Liver (tissue), 9 donors: ENCODE results near the gene PKHD1. TPM values are rescaled to one million over a fixed set of nuclear protein-coding genes. Genes with fewer than 3 reads are reported as not detected.

Experiments used
- DNase-seq: peaks from one replicate; pipeline ENCODE4 v3.0.0-alpha.2; 2017; ENCODE audit warnings: low spot score
- H3K27ac ChIP-seq, 2 donors: one replicate each; pipeline ENCODE4 v1.7.0; 2013; ENCODE audit warnings: inconsistent platforms in 2 of 2, low read length in 2 of 2, control low read depth in 1 of 2, low read depth in 1 of 2, mild to moderate bottlenecking in 1 of 2
- H3K27me3 ChIP-seq, 4 donors: one replicate each; pipeline versions ENCODE4 v1.6.1 to v1.7.0; 2013; ENCODE audit warnings: low read length in 3 of 4, inconsistent platforms in 1 of 4, mild to moderate bottlenecking in 1 of 4, moderate library complexity in 1 of 4; ENCODE audit not compliant: control insufficient read depth in 4 of 4, insufficient read depth in 4 of 4
- H3K36me3 ChIP-seq, 4 donors: one replicate each; pipeline versions ENCODE4 v1.6.1 to v1.7.0; 2013; ENCODE audit warnings: low read length in 3 of 4, mild to moderate bottlenecking in 3 of 4, low read depth in 1 of 4, moderate library complexity in 1 of 4; ENCODE audit not compliant: control insufficient read depth in 4 of 4, insufficient read depth in 3 of 4
- H3K4me1 ChIP-seq, 4 donors: one replicate each; pipeline versions ENCODE4 v1.6.1 to v1.7.0; 2013; ENCODE audit warnings: low read length in 3 of 4, mild to moderate bottlenecking in 3 of 4, moderate library complexity in 1 of 4; ENCODE audit not compliant: control insufficient read depth in 4 of 4, insufficient read depth in 4 of 4
- H3K4me3 ChIP-seq, 3 donors: one replicate each; pipeline versions ENCODE4 v1.6.1 to v1.7.0; 2013; ENCODE audit warnings: low read length in 3 of 3, control low read depth in 1 of 3, low read depth in 1 of 3, mild to moderate bottlenecking in 1 of 3
- H3K9ac ChIP-seq, 2 donors: one replicate each; pipeline ENCODE4 v1.7.0; 2013; ENCODE audit warnings: low read length in 2 of 2, mild to moderate bottlenecking in 2 of 2, moderate library complexity in 2 of 2, control low read depth in 1 of 2, low read depth in 1 of 2
- H3K9me3 ChIP-seq, 4 donors: one replicate each; pipeline versions ENCODE4 v1.6.1 to v1.7.0; 2013; ENCODE audit warnings: low read length in 3 of 4; ENCODE audit not compliant: control insufficient read depth in 4 of 4
- ATF3 ChIP-seq: IDR thresholded peaks from 2 replicates; pipeline ENCODE4 v1.6.1; 2016; ENCODE audit warnings: antibody characterized with exemption
- CTCF ChIP-seq: fragments of 150-350 bp; IDR thresholded peaks from 2 replicates; pipeline ENCODE4 v1.5.1; 2017; ENCODE audit warnings: improper control_type of control experiment, low read depth, low read length; ENCODE audit not compliant: missing input control
- EGR1 ChIP-seq, 2 donors: IDR thresholded peaks; 2 replicates each; pipeline ENCODE4 v1.6.1; 2016 to 2018; ENCODE audit warnings: antibody characterized with exemption in 2 of 2, low read depth in 2 of 2
- FOXA1 ChIP-seq: IDR thresholded peaks from 2 replicates; pipeline ENCODE4 v1.6.1; 2016; ENCODE audit warnings: antibody characterized with exemption
- GABPA ChIP-seq, 2 donors: IDR thresholded peaks in 1 of 2; conservative IDR thresholded peaks in 1 of 2; 2 replicates each; pipeline ENCODE4 v1.6.1; 2016; ENCODE audit warnings: antibody characterized with exemption in 2 of 2, mild to moderate bottlenecking in 1 of 2, moderate library complexity in 1 of 2
- HNF4G ChIP-seq: IDR thresholded peaks from 2 replicates; pipeline ENCODE4 v1.6.1; 2016; ENCODE audit warnings: antibody characterized with exemption
- JUND ChIP-seq, 2 donors: IDR thresholded peaks; 2 replicates each; pipeline ENCODE4 v1.6.1; 2016; ENCODE audit warnings: antibody characterized with exemption in 2 of 2
- MAX ChIP-seq: IDR thresholded peaks from 2 replicates; pipeline ENCODE4 v1.6.1; 2016; ENCODE audit warnings: antibody characterized with exemption
- NR2F2 ChIP-seq: IDR thresholded peaks from 2 replicates; pipeline ENCODE4 v1.6.1; 2016; ENCODE audit warnings: antibody characterized with exemption
- REST ChIP-seq: IDR thresholded peaks from 2 replicates; pipeline ENCODE4 v1.6.1; 2016; ENCODE audit warnings: antibody characterized with exemption, mild to moderate bottlenecking
- RXRA ChIP-seq, 2 donors: IDR thresholded peaks; 2 replicates each; pipeline ENCODE4 v1.6.1; 2017 to 2018; ENCODE audit warnings: antibody characterized with exemption in 2 of 2, mild to moderate bottlenecking in 1 of 2
- SP1 ChIP-seq: IDR thresholded peaks from 2 replicates; pipeline ENCODE4 v1.6.1; 2018; ENCODE audit warnings: antibody characterized with exemption, mild to moderate bottlenecking
- YY1 ChIP-seq: IDR thresholded peaks from 2 replicates; pipeline ENCODE4 v1.6.1; 2016; ENCODE audit warnings: antibody characterized with exemption, mild to moderate bottlenecking
- WGBS: extraction: QIAGEN DNeasy Blood & Tissue Kit; methylation state at CpG from one replicate; pipeline ENCODE4 v1.1.7; 2013; 5-methylcytosine and 5-hydroxymethylcytosine counted together
- polyA plus RNA-seq, 2 donors: library from polyadenylated mRNA; stranded (reverse) in 1 of 2; unstranded in 1 of 2; fragments of 200-250 nt in 1 of 2; fragments of >200 nt in 1 of 2; fragmentation: Nextera tagmentation in 1 of 2; extraction: Ambion mirVana in 1 of 2; gene quantifications; one replicate each; pipeline versions ENCODE4 v1.2.1 to v1.2.3, GENCODE V29; 2013 to 2015
- total RNA-seq, 2 donors: library from RNA; depleted of rRNA; stranded (reverse); fragments of >200 nt; gene quantifications; one replicate each; pipeline ENCODE4 v1.2.3, GENCODE V29; 2014
- donor health status: healthy.
- donor health status: healthy.
- donor health status: healthy.
- donor health status: healthy.
- donor health status: healthy.

PKHD1 gene
- total and polyA plus RNA-seq, 4 donors = 0.45 to 10.6 (median 3.2) TPM

- TF ChIP-seq CTCF = no peak
- no peak for TF ChIP-seq ATF3
- no peak for TF ChIP-seq HNF4G
- TF ChIP-seq MAX = no peak
- no peak for TF ChIP-seq JUND (IDR thresholded peaks at IDR 0.05)
- TF ChIP-seq NR2F2 = no peak
- TF ChIP-seq FOXA1 = no peak
- TF ChIP-seq GABPA (IDR thresholded peaks at IDR 0.05 in 1 of 2, conservative IDR thresholded peaks at IDR 0.05 in 1 of 2) = no peak
- TF ChIP-seq YY1 = no peak
- TF ChIP-seq RXRA (IDR thresholded peaks at IDR 0.05) = no peak
- TF ChIP-seq EGR1 (IDR thresholded peaks at IDR 0.05; ENCODE audit: low read depth in 2 of 2) = no peak
- no peak for TF ChIP-seq SP1
Measured at GRCh38 chr6:52135217-52135616, 47.8 kb upstream of the PKHD1 start (continued).

GRCh38 chr6:52134011-52134410 lies 46.6 kb upstream of the PKHD1 start:
- Histone ChIP-seq H3K4me3 (no peak overlapping the region), H3K27me3 (no peaks in the 10 kb centered on the region), H3K27ac (no peak overlapping the region), H3K4me1 (peaks cover 0 to 1% (median 0%) of the 10 kb centered on the region in 4 donors), H3K9me3 (no peaks in the 10 kb centered on the region), H3K9ac (no peak overlapping the region), H3K36me3 (no peaks in the 10 kb centered on the region)
- WGBS = 80% methylated on average over 3 of the region's 3 CpGs
- no peak for DNase-seq
- no peak for TF ChIP-seq MAX

- H3K27ac ChIP-seq = no peak overlapping the region
- H3K36me3 ChIP-seq = no peaks in the 10 kb centered on the region
- no peak overlapping the region for H3K9ac ChIP-seq
- no peaks in the 10 kb centered on the region for H3K27me3 ChIP-seq
- TF ChIP-seq REST (no peak), GABPA (IDR thresholded peaks at IDR 0.05 in 1 of 2, conservative IDR thresholded peaks at IDR 0.05 in 1 of 2) (no peak), FOXA1 (no peak), CTCF (no peak), HNF4G (no peak), YY1 (no peak), SP1 (no peak), NR2F2 (no peak), JUND (IDR thresholded peaks at IDR 0.05) (no peak)
- WGBS = 87% methylated on average over 2 of the region's 2 CpGs
- H3K9me3 ChIP-seq = no peaks in the 10 kb centered on the region
- H3K4me1 ChIP-seq = peaks cover 0 to 1% (median 0%) of the 10 kb centered on the region in 4 donors
- no peak overlapping the region for H3K4me3 ChIP-seq
- no peak for DNase-seq
Measured at GRCh38 chr6:52133324-52133723, 45.9 kb upstream of the PKHD1 start.
